ENCODE results near the gene CDH13. TPM values are rescaled to one million over a fixed set of nuclear protein-coding genes. Genes with fewer than 3 reads are reported as not detected.

CDH13 gene
- total RNA-seq, 3 donors from 2014 or later, result not detected

DNA sequence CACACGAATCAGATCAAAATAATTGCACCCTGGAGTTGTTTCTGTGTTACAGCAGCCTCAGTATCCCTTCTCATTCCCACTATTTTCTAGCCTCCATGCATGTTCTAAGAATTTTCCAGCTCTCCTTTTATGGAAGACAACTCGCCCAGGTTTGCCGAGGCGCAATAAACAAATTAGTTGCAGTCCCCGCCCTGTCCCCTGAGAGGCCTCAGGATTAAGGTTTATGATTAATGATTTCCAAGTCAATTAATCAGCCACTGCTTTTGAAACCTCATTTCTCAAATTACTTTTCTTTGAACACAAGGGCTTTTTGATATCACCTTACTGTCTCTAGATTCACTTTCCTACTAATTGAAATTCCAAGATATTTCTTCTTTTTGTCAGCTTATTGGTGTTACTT is 1042.7 kb downstream of the CDH13 start:
- no peak for ATAC-seq

DNA sequence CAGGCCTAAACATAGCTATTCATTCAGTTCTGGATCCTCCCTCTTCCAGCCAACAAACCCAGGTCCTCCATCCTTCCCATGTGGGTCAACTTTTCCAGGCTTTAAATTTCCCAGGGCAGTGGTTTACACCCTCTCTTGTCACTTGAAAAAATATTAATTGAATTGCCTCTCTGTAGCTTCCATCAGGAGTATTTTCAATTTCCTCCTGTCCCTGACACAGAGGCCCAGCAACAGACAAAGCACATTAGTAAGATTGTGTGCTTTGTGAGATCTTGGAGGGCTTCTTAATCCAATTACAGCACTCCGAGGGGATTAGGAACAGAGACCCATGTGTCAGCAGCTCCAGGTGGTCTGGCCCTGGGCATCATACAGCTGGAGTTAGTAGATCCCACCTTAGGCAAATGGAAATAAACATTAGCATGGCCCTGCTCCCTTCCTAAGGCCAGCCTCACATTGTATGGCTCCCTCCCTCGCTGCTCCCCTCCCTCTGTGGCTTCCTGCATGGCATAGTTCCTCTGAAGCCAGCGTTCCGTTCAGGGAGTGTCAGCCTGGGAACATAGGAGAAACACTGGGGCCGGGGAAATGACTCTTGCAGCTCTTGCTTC is 1048.3 kb downstream of the CDH13 start:
- no peaks in the 10 kb centered on the region for H3K27me3 Mint-ChIP-seq (ENCODE audit: low read depth)
- peaks cover 5% of the 10 kb centered on the region for H3K9me3 Mint-ChIP-seq
- H3K4me1 Mint-ChIP-seq (ENCODE audit: low read depth), result no peaks in the 10 kb centered on the region
- DNase-seq (no peak), ATAC-seq (no peak)
- H3K4me3 Mint-ChIP-seq, result no peak overlapping the region
- H3K36me3 Mint-ChIP-seq (ENCODE audit: insufficient read depth), result no peaks in the 10 kb centered on the region

More for the DNA sequence above, 1042.7 kb downstream of the CDH13 start:
- Mint-ChIP-seq H3K9me3 (peaks cover 5% of the 10 kb centered on the region), H3K36me3 (ENCODE audit: insufficient read depth) (no peaks in the 10 kb centered on the region), H3K4me3 (no peak overlapping the region), H3K27me3 (ENCODE audit: low read depth) (no peaks in the 10 kb centered on the region), H3K4me1 (ENCODE audit: low read depth) (no peaks in the 10 kb centered on the region)
- DNase-seq, result no peak

DNA sequence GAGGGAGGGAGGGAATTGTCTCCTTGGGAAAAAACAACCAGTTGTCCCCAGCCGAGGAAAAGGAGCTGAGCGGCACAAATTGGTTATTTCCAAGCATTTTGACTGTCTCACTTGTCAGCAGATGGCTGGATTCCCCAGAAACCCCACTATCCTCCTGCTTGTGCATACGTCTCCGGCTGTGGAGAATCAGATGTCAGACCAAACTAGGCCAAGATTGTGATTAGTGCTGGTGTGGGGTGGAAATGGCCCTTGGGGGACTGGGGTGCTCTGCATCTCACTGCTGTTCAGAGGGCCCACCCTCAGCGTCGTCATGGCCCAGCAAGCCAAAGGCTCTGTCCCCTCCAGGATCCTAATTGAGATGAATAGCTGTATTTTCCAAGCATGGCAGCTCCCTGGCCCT is 1049.3 kb downstream of the CDH13 start:
- DNase-seq, result no peak
- Mint-ChIP-seq H3K4me1 (ENCODE audit: low read depth) (no peaks in the 10 kb centered on the region), H3K9me3 (peaks cover 5% of the 10 kb centered on the region), H3K4me3 (no peak overlapping the region), H3K36me3 (ENCODE audit: insufficient read depth) (no peaks in the 10 kb centered on the region), H3K27me3 (ENCODE audit: low read depth) (no peaks in the 10 kb centered on the region)
- ATAC-seq, result no peak

DNA sequence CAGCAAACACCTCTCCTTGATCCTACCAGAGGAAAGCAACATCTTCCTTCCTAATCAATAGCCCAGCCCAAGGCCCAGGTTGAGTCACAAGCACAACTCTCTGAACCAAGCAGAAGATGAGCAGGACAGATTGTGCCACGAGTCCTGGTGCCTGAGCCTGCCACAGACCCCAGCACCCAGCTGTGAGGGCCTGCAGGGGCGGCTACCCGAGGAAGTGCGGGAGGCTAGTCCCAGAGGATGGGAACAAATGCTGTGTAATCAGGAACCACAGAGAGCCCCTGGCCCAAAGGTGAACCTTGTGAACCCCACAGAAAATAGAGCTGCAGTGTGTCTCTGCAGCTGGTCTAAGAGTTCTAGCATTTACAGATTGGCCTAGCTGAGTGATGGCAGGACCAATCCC is 1054.2 kb downstream of the CDH13 start:
- ATAC-seq, result no peak
- Mint-ChIP-seq H3K27me3 (ENCODE audit: low read depth) (peaks cover 4% of the 10 kb centered on the region), H3K36me3 (ENCODE audit: insufficient read depth) (no peaks in the 10 kb centered on the region), H3K4me1 (ENCODE audit: low read depth) (no peaks in the 10 kb centered on the region), H3K4me3 (no peak overlapping the region), H3K9me3 (no peaks in the 10 kb centered on the region)
- no peak for DNase-seq

DNA sequence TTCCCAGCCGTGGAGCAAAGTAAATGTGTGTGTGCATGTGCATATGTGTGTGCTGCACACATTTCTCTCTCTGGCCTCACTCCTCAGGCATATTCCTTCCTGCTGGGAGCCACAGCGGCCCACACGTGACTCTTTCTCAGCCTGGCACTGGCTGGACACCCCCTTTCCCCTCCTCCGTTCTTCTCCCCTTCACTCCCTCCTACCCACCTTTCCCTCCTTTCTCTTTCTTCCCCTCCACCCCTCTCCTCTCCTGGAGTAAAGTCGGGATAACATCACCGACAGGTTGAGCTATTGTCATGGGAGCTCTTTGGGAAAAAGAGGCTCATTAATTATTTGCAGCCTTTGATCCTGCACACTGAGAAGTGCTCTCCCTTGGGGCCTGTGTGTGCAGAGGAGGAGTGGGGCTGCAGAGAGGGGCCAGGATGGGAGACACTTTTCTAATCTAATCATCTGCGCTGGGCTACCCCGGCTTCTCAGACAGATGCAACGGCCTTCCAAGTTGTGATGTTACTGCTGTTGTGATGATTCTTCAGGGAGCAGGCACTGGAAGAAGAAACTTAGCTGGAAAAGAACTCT is 1054.7 kb downstream of the CDH13 start:
- Mint-ChIP-seq H3K9me3 (no peaks in the 10 kb centered on the region), H3K27me3 (ENCODE audit: low read depth) (peaks cover 4% of the 10 kb centered on the region), H3K4me1 (ENCODE audit: low read depth) (no peaks in the 10 kb centered on the region), H3K4me3 (no peak overlapping the region), H3K36me3 (ENCODE audit: insufficient read depth) (no peaks in the 10 kb centered on the region)
- no peak for DNase-seq
- no peak for ATAC-seq

DNA sequence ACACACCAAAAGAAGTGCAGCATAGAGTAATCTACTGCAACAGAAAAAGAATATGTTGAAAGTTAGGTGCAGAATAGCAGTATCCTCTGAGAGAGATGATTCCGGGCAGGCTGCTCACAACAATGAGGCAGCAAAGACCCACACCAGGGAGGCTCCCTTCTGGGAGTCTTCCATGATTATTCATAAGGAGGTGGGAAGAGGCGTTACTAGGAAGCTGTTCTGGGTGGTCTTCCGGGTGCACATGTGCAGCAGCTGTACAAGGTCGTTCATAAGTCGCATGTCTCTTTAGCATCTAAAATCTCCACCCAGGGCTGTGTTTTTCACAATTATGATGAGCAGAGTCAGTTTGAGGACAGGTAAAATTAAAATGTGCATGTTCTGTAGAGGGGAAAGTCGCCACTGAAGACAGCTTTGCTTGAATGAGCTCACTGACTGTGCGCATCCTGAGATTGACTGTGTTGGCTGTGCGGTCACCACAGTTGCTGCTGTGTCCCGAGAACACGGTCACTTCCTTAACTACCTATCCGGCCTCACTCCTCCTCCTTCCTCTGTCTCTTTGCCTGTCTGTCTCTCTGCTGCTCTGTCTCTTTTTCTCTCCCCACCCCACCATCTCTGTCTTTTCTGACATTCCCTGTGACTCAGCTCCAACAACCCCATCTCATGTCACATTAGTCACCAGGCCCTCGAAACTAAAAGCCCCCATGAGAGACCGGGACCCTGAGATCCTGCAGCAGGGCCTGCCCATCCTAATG is 1055.5 kb downstream of the CDH13 start:
- H3K36me3 Mint-ChIP-seq (ENCODE audit: insufficient read depth), result no peaks in the 10 kb centered on the region
- ATAC-seq, result no peak
- H3K4me1 Mint-ChIP-seq (ENCODE audit: low read depth), result no peaks in the 10 kb centered on the region
- DNase-seq, result no peak
- peaks cover 6% of the 10 kb centered on the region for H3K27me3 Mint-ChIP-seq (ENCODE audit: low read depth)
- no peaks in the 10 kb centered on the region for H3K9me3 Mint-ChIP-seq
- no peak overlapping the region for H3K4me3 Mint-ChIP-seq

DNA sequence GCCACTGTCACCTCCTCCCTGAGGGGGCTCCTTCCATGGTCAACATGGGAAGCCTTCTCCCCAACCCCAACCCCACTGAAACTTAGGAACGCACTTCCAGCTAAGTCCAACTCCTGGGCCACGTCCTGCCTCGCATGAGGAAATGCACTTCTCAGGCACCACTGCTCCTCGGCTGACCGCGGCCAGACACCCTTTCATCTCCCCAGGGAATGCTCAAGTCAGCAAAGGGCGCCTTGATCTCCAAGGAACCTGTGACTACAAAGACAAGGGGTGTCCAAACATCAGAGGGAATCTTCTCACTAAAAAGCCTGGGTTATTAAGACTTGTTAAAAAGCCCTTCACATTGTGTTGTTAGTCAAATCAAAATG is 1056.1 kb downstream of the CDH13 start:
- no peak for ATAC-seq
- H3K36me3 Mint-ChIP-seq (ENCODE audit: insufficient read depth), result no peaks in the 10 kb centered on the region
- DNase-seq, result no peak
- H3K9me3 Mint-ChIP-seq, result no peaks in the 10 kb centered on the region
- H3K4me1 Mint-ChIP-seq (ENCODE audit: low read depth), result no peaks in the 10 kb centered on the region
- peaks cover 10% of the 10 kb centered on the region for H3K27me3 Mint-ChIP-seq (ENCODE audit: low read depth)
- H3K4me3 Mint-ChIP-seq, result no peak overlapping the region

DNA sequence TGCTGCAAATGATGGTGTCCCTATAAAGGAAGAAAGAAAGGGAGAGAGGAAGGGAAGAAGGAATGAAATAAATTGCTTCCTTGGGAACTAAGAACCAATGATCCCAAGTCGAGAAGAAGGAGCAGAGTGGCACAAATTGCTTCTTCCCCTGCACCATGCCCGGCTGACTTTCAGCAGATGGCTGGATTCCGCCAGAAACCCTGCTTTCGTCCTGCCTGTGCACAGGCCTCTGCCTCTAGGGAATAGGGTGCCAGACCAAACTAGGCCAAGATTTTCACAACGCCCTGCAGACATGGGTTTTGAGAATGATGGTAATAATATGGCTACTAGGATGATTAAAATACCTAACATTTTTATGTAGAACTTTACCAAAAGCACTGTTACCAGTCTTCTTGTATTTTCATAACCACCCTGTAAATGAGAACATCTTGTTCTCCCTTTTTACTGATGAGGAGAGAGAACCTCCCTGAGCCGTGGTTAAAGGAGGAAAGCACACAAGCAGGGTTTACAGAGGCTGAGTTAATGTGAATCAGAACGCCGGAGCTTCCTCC is 1058.9 kb downstream of the CDH13 start:
- Mint-ChIP-seq H3K9me3 (no peaks in the 10 kb centered on the region), H3K4me3 (no peak overlapping the region), H3K36me3 (ENCODE audit: insufficient read depth) (no peaks in the 10 kb centered on the region), H3K27me3 (ENCODE audit: low read depth) (peaks cover 11% of the 10 kb centered on the region), H3K4me1 (ENCODE audit: low read depth) (no peaks in the 10 kb centered on the region)
- no peak for ATAC-seq
- DNase-seq, result no peak

DNA sequence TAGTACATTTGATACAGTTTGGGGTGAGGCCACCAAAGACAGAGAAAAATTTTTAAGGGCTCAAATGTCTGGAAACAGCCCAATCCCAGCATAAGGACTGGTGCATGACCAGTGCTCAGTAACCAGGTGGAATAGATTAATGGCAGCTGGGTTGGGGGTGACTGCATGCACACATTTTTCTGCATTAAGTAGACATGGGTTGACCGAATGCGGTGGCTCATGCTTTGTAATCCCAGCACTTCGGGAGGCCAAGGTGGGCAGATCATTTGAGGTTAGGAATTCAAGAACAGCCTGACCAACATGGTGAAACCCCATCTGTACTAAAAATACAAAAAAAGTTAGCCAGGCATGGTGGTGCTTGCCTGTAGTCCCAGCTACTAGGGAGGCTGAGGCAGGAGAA is 1060.0 kb downstream of the CDH13 start:
- no peaks in the 10 kb centered on the region for H3K36me3 Mint-ChIP-seq (ENCODE audit: insufficient read depth)
- no peak overlapping the region for H3K4me3 Mint-ChIP-seq
- no peaks in the 10 kb centered on the region for H3K4me1 Mint-ChIP-seq (ENCODE audit: low read depth)
- ATAC-seq, result no peak
- H3K27me3 Mint-ChIP-seq (ENCODE audit: low read depth), result peaks cover 11% of the 10 kb centered on the region
- no peak for DNase-seq
- H3K9me3 Mint-ChIP-seq, result no peaks in the 10 kb centered on the region

DNA sequence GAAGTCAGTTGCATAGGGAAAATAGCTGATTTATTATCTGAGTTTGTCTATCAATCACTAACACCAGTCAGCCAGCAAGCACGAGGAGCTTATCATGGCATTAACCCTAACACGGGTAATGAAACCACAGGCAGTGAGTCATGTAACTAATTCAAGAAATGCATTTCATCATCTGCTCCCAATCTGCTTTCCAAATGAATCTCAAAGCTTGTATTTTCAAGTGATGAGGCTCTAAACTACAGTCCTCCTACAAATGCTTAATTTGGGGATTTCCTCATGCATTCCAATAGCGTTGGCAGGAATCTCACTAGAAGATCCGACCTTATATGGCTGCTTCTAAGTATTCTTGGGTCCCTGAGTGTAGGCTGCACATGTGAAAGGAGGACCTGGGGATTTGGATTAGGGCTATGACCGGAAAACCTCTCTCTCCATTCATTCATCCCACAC is 1062.6 kb downstream of the CDH13 start:
- Mint-ChIP-seq H3K27me3 (ENCODE audit: low read depth) (peaks cover 6% of the 10 kb centered on the region), H3K9me3 (no peaks in the 10 kb centered on the region), H3K36me3 (ENCODE audit: insufficient read depth) (no peaks in the 10 kb centered on the region), H3K4me1 (ENCODE audit: low read depth) (no peaks in the 10 kb centered on the region), H3K4me3 (no peak overlapping the region)
- DNase-seq, result no peak
- ATAC-seq, result no peak

DNA sequence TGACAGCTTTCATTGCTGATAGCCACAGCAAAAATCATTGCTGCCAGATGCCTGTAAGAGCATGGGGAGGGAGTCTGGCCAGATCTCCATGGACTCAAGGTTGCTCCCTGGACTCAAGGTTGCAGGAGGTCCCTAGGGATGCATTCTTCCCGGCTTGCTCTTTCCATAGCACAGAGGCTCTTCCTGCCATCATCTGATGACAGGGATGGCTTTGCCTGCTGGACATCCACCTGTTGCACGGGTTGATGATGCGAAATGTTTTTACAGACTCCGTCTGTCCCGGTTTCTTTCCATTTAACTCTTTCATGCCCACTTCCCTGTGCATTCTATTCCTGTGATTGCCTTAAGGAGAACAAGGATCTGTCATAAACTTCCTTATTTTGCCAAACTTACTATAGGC is 1065.5 kb downstream of the CDH13 start:
- H3K9me3 Mint-ChIP-seq, result no peaks in the 10 kb centered on the region
- no peak overlapping the region for H3K4me3 Mint-ChIP-seq
- no peak for DNase-seq
- no peak for ATAC-seq
- no peaks in the 10 kb centered on the region for H3K36me3 Mint-ChIP-seq (ENCODE audit: insufficient read depth)
- H3K27me3 Mint-ChIP-seq (ENCODE audit: low read depth), result peaks cover 10% of the 10 kb centered on the region
- no peaks in the 10 kb centered on the region for H3K4me1 Mint-ChIP-seq (ENCODE audit: low read depth)

DNA sequence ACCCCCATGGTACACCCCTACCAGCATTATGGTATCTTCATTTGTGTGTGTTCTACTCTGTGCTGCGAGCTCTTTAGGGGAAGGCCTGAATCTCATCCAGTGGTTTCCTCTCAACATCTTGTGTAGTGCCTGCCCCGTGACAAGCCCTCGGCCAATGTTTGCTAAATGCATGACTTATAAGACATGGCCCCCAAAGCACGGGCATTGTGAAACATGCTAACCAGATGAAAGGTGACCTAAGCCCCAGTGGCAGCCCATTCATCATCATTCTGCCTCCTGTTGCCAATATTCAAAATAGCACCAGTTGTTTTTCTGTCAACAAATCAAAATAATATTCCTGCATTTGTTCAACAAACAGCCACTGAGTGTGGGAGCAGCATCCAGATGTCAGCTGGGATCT is 1072.2 kb downstream of the CDH13 start:
- DNase-seq (no peak), ATAC-seq (no peak)
- Mint-ChIP-seq H3K4me3 (no peak overlapping the region), H3K36me3 (ENCODE audit: insufficient read depth) (no peaks in the 10 kb centered on the region), H3K27me3 (ENCODE audit: low read depth) (peaks cover 7% of the 10 kb centered on the region), H3K4me1 (ENCODE audit: low read depth) (no peaks in the 10 kb centered on the region), H3K9me3 (no peaks in the 10 kb centered on the region)

DNA sequence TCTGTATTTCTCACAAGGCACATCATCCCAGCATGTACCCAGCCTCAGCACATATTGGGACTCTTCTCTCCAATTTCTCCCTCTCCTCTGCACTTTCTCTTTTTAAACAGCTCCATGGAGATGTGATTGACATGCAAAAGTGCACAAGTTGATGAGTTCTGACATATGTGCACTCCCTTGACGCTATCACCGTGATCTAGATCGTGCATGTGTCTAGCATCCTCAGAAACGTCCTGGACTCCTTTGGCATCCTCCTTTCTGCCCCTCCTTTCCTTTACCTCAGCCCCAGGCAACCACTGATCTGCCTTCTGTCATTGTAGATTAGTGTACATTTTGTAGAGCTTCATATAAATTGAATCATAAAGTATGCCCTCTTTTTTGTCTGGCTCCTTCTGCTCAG is 1073.0 kb downstream of the CDH13 start:
- H3K4me3 Mint-ChIP-seq, result no peak overlapping the region
- no peaks in the 10 kb centered on the region for H3K36me3 Mint-ChIP-seq (ENCODE audit: insufficient read depth)
- no peak for DNase-seq
- no peaks in the 10 kb centered on the region for H3K4me1 Mint-ChIP-seq (ENCODE audit: low read depth)
- peaks cover 7% of the 10 kb centered on the region for H3K27me3 Mint-ChIP-seq (ENCODE audit: low read depth)
- H3K9me3 Mint-ChIP-seq, result no peaks in the 10 kb centered on the region
- ATAC-seq, result no peak

DNA sequence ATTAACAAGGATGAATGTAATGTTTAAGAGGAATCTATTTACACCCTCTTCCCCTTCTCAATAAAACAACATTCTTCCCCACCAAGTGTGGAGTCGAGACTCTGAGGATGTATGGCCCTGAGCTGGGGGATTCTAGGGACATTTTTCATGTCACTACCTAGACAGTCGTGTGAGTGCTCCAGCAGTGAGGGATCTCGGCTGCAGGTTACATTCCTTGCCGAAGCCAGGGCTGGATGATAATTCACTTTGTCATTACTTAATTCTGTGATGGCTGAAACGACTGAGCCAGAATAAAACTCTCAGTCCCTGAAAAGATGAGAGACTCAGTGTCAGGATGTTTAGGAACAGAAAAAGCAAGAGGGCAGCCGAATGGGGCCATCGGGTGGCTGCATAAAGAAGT is 1074.1 kb downstream of the CDH13 start:
- Mint-ChIP-seq H3K4me3 (no peak overlapping the region), H3K9me3 (no peaks in the 10 kb centered on the region), H3K4me1 (ENCODE audit: low read depth) (no peaks in the 10 kb centered on the region), H3K27me3 (ENCODE audit: low read depth) (peaks cover 7% of the 10 kb centered on the region), H3K36me3 (ENCODE audit: insufficient read depth) (no peaks in the 10 kb centered on the region)
- ATAC-seq, result no peak
- DNase-seq, result no peak

DNA sequence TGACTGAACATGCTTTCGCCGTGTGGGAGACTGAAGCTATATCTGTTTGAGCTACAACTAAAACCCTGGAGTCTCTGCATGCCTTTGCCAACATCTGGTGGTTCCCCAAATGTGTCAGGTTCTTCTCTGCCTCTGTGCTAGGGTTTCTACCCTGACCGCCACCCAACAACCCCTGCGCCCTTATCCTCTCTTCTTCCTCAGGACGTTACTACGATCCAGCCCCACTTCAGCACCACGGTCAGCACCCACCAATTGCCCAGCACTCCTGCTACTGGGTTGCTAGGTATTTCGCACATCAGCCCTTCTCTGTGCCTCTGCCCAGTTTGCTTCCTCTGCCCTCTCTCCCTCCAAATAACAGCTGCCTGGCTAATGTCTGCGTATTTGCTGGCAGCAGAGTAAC is 1074.7 kb downstream of the CDH13 start:
- Mint-ChIP-seq H3K4me1 (ENCODE audit: low read depth) (no peaks in the 10 kb centered on the region), H3K27me3 (ENCODE audit: low read depth) (peaks cover 7% of the 10 kb centered on the region), H3K36me3 (ENCODE audit: insufficient read depth) (no peaks in the 10 kb centered on the region), H3K4me3 (no peak overlapping the region), H3K9me3 (no peaks in the 10 kb centered on the region)
- ATAC-seq (no peak), DNase-seq (no peak)

Measured in activated T-cell treated with anti-CD3 and anti-CD28 coated beads, Interleukin-2, amount 50 U/mL, for 4 hours (primary cell).